SK-N-SH treated with all-trans-retinoic acid at 6 μM for 48 hours (cell line): ENCODE data around the gene USF3.

Experiments used
- CREB5 ChIP-seq: fragments of 250-450 bp; sonication (Bioruptor Pico); IDR thresholded peaks from 2 replicates; pipeline ENCODE4 v1.5.1; 2020; ENCODE audit warnings: low read depth, mild to moderate bottlenecking, moderate library complexity
- GLIS3 ChIP-seq: fragments of 250-450 bp; sonication (Bioruptor Pico); IDR thresholded peaks from 2 replicates; pipeline ENCODE4 v1.5.0; 2020; ENCODE audit warnings: mild to moderate bottlenecking, moderate library complexity
- ISL1 ChIP-seq: fragments of 250-450 bp; sonication (Bioruptor Pico); IDR thresholded peaks from 2 replicates; pipeline ENCODE4 v2.1.2; 2022; ENCODE audit warnings: mild to moderate bottlenecking, moderate library complexity
- POU6F1 ChIP-seq: fragments of 250-450 bp; sonication (Bioruptor Pico); IDR thresholded peaks from 2 replicates; pipeline ENCODE4 v1.8.0; 2021; ENCODE audit warnings: low read depth, mild to moderate bottlenecking, moderate library complexity, borderline replicate concordance
- RARB ChIP-seq: fragments of 250-450 bp; sonication (Bioruptor Pico); IDR thresholded peaks from 2 replicates; pipeline ENCODE4 v1.8.0; 2021; ENCODE audit warnings: mild to moderate bottlenecking, moderate library complexity
- ZNF70 ChIP-seq: fragments of 450-650 bp; formaldehyde crosslinking; IDR thresholded peaks from 2 replicates; pipeline ENCODE4 v1.5.0; 2020; ENCODE audit warnings: mild to moderate bottlenecking, moderate library complexity
- ZNF8 ChIP-seq: fragments of 450-650 bp; formaldehyde crosslinking; IDR thresholded peaks from 2 replicates; pipeline ENCODE4 v1.5.0; 2020; ENCODE audit warnings: mild to moderate bottlenecking, moderate library complexity

GRCh38 chr3:113736548-113737089 lies 40.2 kb upstream of the USF3 start:
- no peak for TF ChIP-seq ZNF70 (CRISPR knock-in tag)
- no peak for TF ChIP-seq ISL1 (CRISPR knock-in tag)
- no peak for TF ChIP-seq RARB (CRISPR knock-in tag)
- no peak for TF ChIP-seq POU6F1
- TF ChIP-seq GLIS3 (CRISPR knock-in tag) = no peak
- TF ChIP-seq ZNF8 = no peak
- TF ChIP-seq CREB5 = no peak
